ENCODE data around the gene PRDX5.

- TF ChIP-seq, protein P1, sequence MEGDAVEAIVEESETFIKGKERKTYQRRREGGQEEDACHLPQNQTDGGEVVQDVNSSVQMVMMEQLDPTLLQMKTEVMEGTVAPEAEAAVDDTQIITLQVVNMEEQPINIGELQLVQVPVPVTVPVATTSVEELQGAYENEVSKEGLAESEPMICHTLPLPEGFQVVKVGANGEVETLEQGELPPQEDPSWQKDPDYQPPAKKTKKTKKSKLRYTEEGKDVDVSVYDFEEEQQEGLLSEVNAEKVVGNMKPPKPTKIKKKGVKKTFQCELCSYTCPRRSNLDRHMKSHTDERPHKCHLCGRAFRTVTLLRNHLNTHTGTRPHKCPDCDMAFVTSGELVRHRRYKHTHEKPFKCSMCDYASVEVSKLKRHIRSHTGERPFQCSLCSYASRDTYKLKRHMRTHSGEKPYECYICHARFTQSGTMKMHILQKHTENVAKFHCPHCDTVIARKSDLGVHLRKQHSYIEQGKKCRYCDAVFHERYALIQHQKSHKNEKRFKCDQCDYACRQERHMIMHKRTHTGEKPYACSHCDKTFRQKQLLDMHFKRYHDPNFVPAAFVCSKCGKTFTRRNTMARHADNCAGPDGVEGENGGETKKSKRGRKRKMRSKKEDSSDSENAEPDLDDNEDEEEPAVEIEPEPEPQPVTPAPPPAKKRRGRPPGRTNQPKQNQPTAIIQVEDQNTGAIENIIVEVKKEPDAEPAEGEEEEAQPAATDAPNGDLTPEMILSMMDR (IDR thresholded peaks at IDR 0.05 in 2 of 3, conservative IDR thresholded peaks at IDR 0.05 in 1 of 3; ENCODE audit: borderline replicate concordance in 1 of 3, insufficient read depth in 1 of 3, low read depth in 2 of 3, low read length in 2 of 3) = no peak
- TF ChIP-seq TCF7L2 (IDR thresholded peaks at IDR 0.05; ENCODE audit: borderline replicate concordance, extremely low read depth, insufficient read depth, insufficient read length) (no peak), EZH2 (IDR thresholded peaks at IDR 0.05) (no peak), MAX (IDR thresholded peaks at IDR 0.05) (no peak), POLR2AphosphoS5 (IDR thresholded peaks at IDR 0.05; ENCODE audit: low read depth, low read length) (peak; percentile 55)
These were observed 40.1 kb downstream of the PRDX5 start for GRCh38 chr11:64357904-64358535.

Measured in HCT116 (cell line).